Stomach (tissue), 4 donors: ENCODE data around the gene FAHD2B.
"Not testable (repeated sequence)": the region's sequence is repeated elsewhere in the genome, so short reads cannot be mapped to it uniquely, and the experiment has no call there.

Experiments used
- POLR2A ChIP-seq, 4 donors: fragments of 450-650 bp; IDR thresholded peaks; one replicate each; pipeline ENCODE4 v1.6.1; 2016; ENCODE audit warnings: antibody characterized with exemption in 4 of 4, control low read depth in 2 of 4, mild to moderate bottlenecking in 1 of 4, moderate library complexity in 1 of 4
- POLR2AphosphoS5 ChIP-seq, 3 donors: sonication (generic); formaldehyde crosslinking; IDR thresholded peaks; one replicate each; pipeline ENCODE4 v1.6.1; 2016; ENCODE audit warnings: antibody characterized with exemption in 3 of 3
- TF ChIP-seq, protein P1 (sequence below), 7 experiments: fragments of 450-650 bp in 4 of 7; fragments of 200-600 bp in 3 of 7; sonication (generic) in 3 of 7; IDR thresholded peaks; one replicate each; pipeline ENCODE4 v1.5.1; 2016 to 2019; ENCODE audit warnings: antibody characterized with exemption in 7 of 7, control low read depth in 2 of 7, mild to moderate bottlenecking in 1 of 7

DNA sequence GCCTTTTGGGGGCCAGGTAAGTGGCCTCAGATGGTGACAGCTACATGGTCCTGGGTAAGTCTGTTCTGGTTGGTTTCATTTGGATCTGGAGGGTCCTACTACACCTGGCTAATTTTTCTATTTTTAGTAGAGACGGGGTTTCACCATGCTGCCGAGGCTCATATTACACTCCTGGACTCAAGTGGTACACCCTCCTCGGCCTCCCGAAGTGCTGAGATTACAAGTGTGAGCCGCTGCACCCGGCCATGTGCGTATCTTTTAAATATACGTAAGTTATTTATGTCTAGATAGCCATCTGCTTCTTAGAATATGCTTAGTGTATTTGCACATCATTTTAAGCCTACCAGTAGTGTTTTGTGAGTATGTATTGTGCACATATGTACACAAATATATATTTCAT, 17.5 kb downstream of the FAHD2B start:
- TF ChIP-seq POLR2A, POLR2AphosphoS5 (IDR thresholded peaks at IDR 0.05): not testable (repeated sequence)
- TF ChIP-seq, protein P1, sequence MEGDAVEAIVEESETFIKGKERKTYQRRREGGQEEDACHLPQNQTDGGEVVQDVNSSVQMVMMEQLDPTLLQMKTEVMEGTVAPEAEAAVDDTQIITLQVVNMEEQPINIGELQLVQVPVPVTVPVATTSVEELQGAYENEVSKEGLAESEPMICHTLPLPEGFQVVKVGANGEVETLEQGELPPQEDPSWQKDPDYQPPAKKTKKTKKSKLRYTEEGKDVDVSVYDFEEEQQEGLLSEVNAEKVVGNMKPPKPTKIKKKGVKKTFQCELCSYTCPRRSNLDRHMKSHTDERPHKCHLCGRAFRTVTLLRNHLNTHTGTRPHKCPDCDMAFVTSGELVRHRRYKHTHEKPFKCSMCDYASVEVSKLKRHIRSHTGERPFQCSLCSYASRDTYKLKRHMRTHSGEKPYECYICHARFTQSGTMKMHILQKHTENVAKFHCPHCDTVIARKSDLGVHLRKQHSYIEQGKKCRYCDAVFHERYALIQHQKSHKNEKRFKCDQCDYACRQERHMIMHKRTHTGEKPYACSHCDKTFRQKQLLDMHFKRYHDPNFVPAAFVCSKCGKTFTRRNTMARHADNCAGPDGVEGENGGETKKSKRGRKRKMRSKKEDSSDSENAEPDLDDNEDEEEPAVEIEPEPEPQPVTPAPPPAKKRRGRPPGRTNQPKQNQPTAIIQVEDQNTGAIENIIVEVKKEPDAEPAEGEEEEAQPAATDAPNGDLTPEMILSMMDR (IDR thresholded peaks at IDR 0.05): not testable (repeated sequence)
